ENCODE data around the gene BCAM.
"Not testable (repeated sequence)": the region's sequence is repeated elsewhere in the genome, so short reads cannot be mapped to it uniquely, and the experiment has no call there.

BCAM gene

DNA sequence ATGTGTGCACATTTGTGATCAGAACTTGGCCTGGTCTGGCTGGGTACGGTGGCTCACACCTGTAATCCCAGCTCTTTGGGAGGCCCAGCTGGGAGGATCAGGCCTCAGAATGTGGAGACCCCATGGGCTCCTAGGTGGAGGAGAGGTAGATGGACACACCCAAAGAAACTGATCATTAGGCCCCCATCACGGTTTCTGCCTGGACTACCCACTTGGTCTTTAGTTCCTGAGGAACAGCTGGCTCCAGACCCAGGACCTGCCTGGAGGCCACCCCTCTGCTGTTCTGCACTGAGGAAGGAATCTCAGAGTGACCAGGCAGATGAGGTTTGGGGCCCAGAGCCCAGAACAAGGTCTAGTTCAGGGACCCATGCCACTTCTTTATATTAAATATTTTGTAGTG is 29.8 kb upstream of the BCAM start:
- Histone ChIP-seq H3K9me3 (ENCODE audit: control extremely low read depth in 1 of 5, control insufficient read depth in 4 of 5, insufficient read depth in 2 of 5, low read depth in 1 of 5, low read length in 4 of 5) (no peaks in the 10 kb centered on the region), H3K4me3 (ENCODE audit: control insufficient read depth in 1 of 7, extremely low read depth in 1 of 7, insufficient read depth in 4 of 7, low read depth in 2 of 7, low read length in 6 of 7) (no peak overlapping the region), H3K36me3 (ENCODE audit: control insufficient read depth in 4 of 4, insufficient read depth in 4 of 4, low read length in 3 of 4) (no peaks in the 10 kb centered on the region), H3K4me1 (ENCODE audit: control extremely low read depth in 1 of 4, control insufficient read depth in 4 of 4, insufficient read depth in 4 of 4, low read length in 3 of 4) (peaks cover 0 to 8% (median 6%) of the 10 kb centered on the region in 4 experiments), H3K27me3 (replicated peaks in 2 of 5; ENCODE audit: control insufficient read depth in 4 of 5, insufficient read depth in 5 of 5, low read length in 4 of 5) (peaks cover 0 to 2% (median 0%) of the 10 kb centered on the region in 5 experiments), H3K27ac (ENCODE audit: insufficient read depth in 1 of 2, low read depth in 1 of 2, low read length in 2 of 2, poor library complexity in 1 of 2, severe bottlenecking in 2 of 2) (no peak overlapping the region)
- WGBS (ENCODE audit: insufficient coverage): 95% methylated on average over 2 of the region's 2 CpGs
- ChIA-PET POLR2A (interaction anchor here (1.0 kb wide), 1 partner anchor 111 kb away, joined by 3 read pairs; no protein-coding TSS in a partner anchor), CTCF (interaction anchor here (1.0 to 13.3 kb wide), 3 partner anchors 8 to 90 kb away, joined by 4 to 138 read pairs (median 4); no protein-coding TSS in a partner anchor)
- DNase-seq: no peak

DNA sequence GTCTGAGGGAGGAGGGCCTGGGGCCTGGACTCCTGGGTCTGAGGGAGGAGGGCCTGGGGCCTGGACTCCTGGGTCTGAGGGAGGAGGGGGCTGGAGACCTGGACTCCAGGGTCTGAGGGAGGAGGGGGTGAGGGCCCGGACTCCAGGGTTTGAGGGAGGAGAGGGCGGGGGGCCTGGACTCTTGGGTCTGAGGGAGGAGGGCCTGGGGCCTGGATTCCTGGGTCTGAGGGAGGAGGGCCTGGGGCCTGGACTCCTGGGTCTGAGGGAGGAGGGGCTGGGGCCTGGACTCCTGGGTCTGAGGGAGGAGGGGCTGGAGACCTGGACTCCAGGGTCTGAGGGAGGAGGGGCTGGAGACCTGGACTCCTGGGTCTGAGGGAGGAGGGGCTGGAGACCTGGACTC is 27.2 kb upstream of the BCAM start:
- H3K4me3 ChIP-seq (ENCODE audit: control insufficient read depth in 1 of 7, extremely low read depth in 1 of 7, insufficient read depth in 4 of 7, low read depth in 2 of 7, low read length in 6 of 7); H3K9me3 ChIP-seq (ENCODE audit: control extremely low read depth in 1 of 5, control insufficient read depth in 4 of 5, insufficient read depth in 2 of 5, low read depth in 1 of 5, low read length in 4 of 5); H3K27ac ChIP-seq (ENCODE audit: insufficient read depth in 1 of 2, low read depth in 1 of 2, low read length in 2 of 2, poor library complexity in 1 of 2, severe bottlenecking in 2 of 2); DNase-seq; POLR2A ChIA-PET; H3K27me3 ChIP-seq (replicated peaks in 2 of 5; ENCODE audit: control insufficient read depth in 4 of 5, insufficient read depth in 5 of 5, low read length in 4 of 5); H3K36me3 ChIP-seq (ENCODE audit: control insufficient read depth in 4 of 4, insufficient read depth in 4 of 4, low read length in 3 of 4): not testable (repeated sequence)
- peaks cover 0 to 15% (median 11%) of the 10 kb centered on the region in 4 experiments for H3K4me1 ChIP-seq (ENCODE audit: control extremely low read depth in 1 of 4, control insufficient read depth in 4 of 4, insufficient read depth in 4 of 4, low read length in 3 of 4)
- CTCF ChIA-PET: interaction anchor here (1.5 to 3.7 kb wide), 3 partner anchors 10 to 58 kb away, joined by 3 to 19 read pairs (median 15); partner anchors contain the start of gene BCAM
- 90% methylated on average over 2 of the region's 2 CpGs for WGBS (ENCODE audit: insufficient coverage)

GRCh38 chr19:44782729-44783128 is 26.2 kb upstream of the BCAM start:
- Histone ChIP-seq H3K4me1 (ENCODE audit: control extremely low read depth in 1 of 4, control insufficient read depth in 4 of 4, insufficient read depth in 4 of 4, low read length in 3 of 4) (peaks cover 0 to 14% (median 10%) of the 10 kb centered on the region in 4 experiments), H3K36me3 (ENCODE audit: control insufficient read depth in 4 of 4, insufficient read depth in 4 of 4, low read length in 3 of 4) (no peaks in the 10 kb centered on the region), H3K27ac (ENCODE audit: insufficient read depth in 1 of 2, low read depth in 1 of 2, low read length in 2 of 2, poor library complexity in 1 of 2, severe bottlenecking in 2 of 2) (no peak overlapping the region), H3K27me3 (replicated peaks in 2 of 5; ENCODE audit: control insufficient read depth in 4 of 5, insufficient read depth in 5 of 5, low read length in 4 of 5) (peaks cover 0 to 2% (median 0%) of the 10 kb centered on the region in 5 experiments), H3K9me3 (ENCODE audit: control extremely low read depth in 1 of 5, control insufficient read depth in 4 of 5, insufficient read depth in 2 of 5, low read depth in 1 of 5, low read length in 4 of 5) (no peaks in the 10 kb centered on the region), H3K4me3 (ENCODE audit: control insufficient read depth in 1 of 7, extremely low read depth in 1 of 7, insufficient read depth in 4 of 7, low read depth in 2 of 7, low read length in 6 of 7) (no peak overlapping the region)
- 100% methylated on average over 2 of the region's 5 CpGs for WGBS (ENCODE audit: insufficient coverage)
- ChIA-PET CTCF (interaction anchor here (0.9 to 3.7 kb wide), 9 partner anchors 9 to 70 kb away, joined by 3 to 32 read pairs (median 6); partner anchors contain the start of gene BCAM), POLR2A (no interaction called here)
- DNase-seq: no peak

DNA sequence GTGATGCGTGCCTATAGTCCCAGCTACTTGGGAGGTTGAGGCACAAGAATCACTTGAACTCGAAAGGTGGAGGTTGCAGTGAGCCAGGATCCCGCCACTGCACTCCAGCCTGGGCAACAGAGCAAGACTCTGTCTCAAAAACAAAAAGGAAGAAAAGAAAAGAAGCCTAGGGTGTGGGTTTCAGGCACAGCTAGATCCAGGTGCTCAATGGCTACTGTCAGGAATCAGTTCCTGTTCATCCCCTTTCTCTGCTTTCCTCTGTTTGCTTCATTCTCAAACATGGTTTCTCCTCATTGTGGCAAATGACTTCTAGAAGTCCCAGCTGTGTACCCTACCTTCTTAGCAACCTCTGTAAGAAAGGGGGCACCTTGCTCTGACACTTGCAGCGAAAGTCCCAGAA is 25.4 kb upstream of the BCAM start:
- Histone ChIP-seq H3K9me3 (ENCODE audit: control extremely low read depth in 1 of 5, control insufficient read depth in 4 of 5, insufficient read depth in 2 of 5, low read depth in 1 of 5, low read length in 4 of 5) (no peaks in the 10 kb centered on the region), H3K36me3 (ENCODE audit: control insufficient read depth in 4 of 4, insufficient read depth in 4 of 4, low read length in 3 of 4) (no peaks in the 10 kb centered on the region), H3K27me3 (replicated peaks in 2 of 5; ENCODE audit: control insufficient read depth in 4 of 5, insufficient read depth in 5 of 5, low read length in 4 of 5) (no peaks in the 10 kb centered on the region), H3K4me3 (ENCODE audit: control insufficient read depth in 1 of 7, extremely low read depth in 1 of 7, insufficient read depth in 4 of 7, low read depth in 2 of 7, low read length in 6 of 7) (no peak overlapping the region), H3K4me1 (ENCODE audit: control extremely low read depth in 1 of 4, control insufficient read depth in 4 of 4, insufficient read depth in 4 of 4, low read length in 3 of 4) (peaks cover 0 to 11% (median 9%) of the 10 kb centered on the region in 4 experiments), H3K27ac (ENCODE audit: insufficient read depth in 1 of 2, low read depth in 1 of 2, low read length in 2 of 2, poor library complexity in 1 of 2, severe bottlenecking in 2 of 2) (no peak overlapping the region)
- POLR2A ChIA-PET: interaction anchor here (0.6 kb wide), 1 partner anchor 43 kb away, joined by 3 read pairs; no protein-coding TSS in a partner anchor
- CTCF ChIA-PET: interaction anchor here (0.6 to 3.7 kb wide), 21 partner anchors 9 to 200 kb away, joined by 3 to 32 read pairs (median 6); partner anchors contain the start of gene BCAM
- 95% methylated on average over 3 of the region's 4 CpGs for WGBS (ENCODE audit: insufficient coverage)
- no peak for DNase-seq

DNA sequence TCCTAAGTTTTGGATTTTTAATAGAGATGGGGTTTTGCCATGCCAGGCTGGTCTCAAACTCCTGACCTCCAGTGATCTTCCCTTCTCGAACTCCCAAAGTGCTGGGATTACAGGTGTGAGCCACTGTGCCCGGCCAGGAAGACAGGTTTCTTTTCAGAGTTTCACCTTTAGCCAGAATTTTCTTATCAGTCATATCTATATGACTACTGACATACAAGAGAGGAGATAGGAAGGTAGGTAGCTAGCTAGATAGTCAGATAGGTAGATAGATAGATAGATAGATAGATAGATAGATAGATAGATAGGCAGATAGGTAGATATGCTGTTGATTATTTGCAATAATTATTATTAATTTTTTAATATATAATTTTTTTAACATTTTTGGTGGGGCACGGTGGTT is 23.6 kb upstream of the BCAM start:
- H3K4me1 ChIP-seq (ENCODE audit: control extremely low read depth in 1 of 4, control insufficient read depth in 4 of 4, insufficient read depth in 4 of 4, low read length in 3 of 4): peaks cover 0 to 11% (median 9%) of the 10 kb centered on the region in 4 experiments
- H3K27ac ChIP-seq (ENCODE audit: insufficient read depth in 1 of 2, low read depth in 1 of 2, low read length in 2 of 2, poor library complexity in 1 of 2, severe bottlenecking in 2 of 2): no peak overlapping the region
- DNase-seq: no peak
- H3K36me3 ChIP-seq (ENCODE audit: control insufficient read depth in 4 of 4, insufficient read depth in 4 of 4, low read length in 3 of 4): no peaks in the 10 kb centered on the region
- no peak overlapping the region for H3K4me3 ChIP-seq (ENCODE audit: control insufficient read depth in 1 of 7, extremely low read depth in 1 of 7, insufficient read depth in 4 of 7, low read depth in 2 of 7, low read length in 6 of 7)
- no peaks in the 10 kb centered on the region for H3K9me3 ChIP-seq (ENCODE audit: control extremely low read depth in 1 of 5, control insufficient read depth in 4 of 5, insufficient read depth in 2 of 5, low read depth in 1 of 5, low read length in 4 of 5)
- no peaks in the 10 kb centered on the region for H3K27me3 ChIP-seq (replicated peaks in 2 of 5; ENCODE audit: control insufficient read depth in 4 of 5, insufficient read depth in 5 of 5, low read length in 4 of 5)
- POLR2A ChIA-PET: no interaction called here
- 67% methylated on average over 1 of the region's 3 CpGs for WGBS (ENCODE audit: insufficient coverage)
- CTCF ChIA-PET: interaction anchor here (0.7 to 3.6 kb wide), 21 partner anchors 11 to 131 kb away, joined by 3 to 15 read pairs (median 5); partner anchors contain the start of gene BCAM

DNA sequence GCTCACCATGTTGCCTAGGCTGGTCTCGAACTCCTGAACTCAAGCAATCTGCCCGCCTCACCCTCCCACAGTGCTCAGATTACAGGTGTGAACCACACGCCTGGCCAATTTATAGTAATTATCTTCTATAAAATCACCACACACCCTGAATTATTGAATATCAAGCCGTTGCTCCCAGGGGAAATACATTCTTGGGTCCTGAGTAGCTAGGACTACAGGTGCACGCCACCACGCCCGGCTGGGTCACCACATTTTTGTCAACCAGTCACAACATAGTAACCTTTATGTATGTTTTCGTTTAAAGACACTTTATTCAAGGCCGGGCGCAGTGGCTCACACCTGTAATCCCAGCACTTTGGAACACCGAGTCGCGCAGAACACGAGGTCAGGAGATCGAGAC is 22.9 kb upstream of the BCAM start:
- ChIA-PET POLR2A (interaction anchor here (0.7 kb wide), 1 partner anchor 163 kb away, joined by 5 read pairs; no protein-coding TSS in a partner anchor), CTCF (interaction anchor here (0.6 to 2.5 kb wide), 7 partner anchors 12 to 23 kb away, joined by 3 to 12 read pairs (median 5); partner anchors contain the start of gene BCAM)
- DNase-seq: no peak

GRCh38 chr19:44788971-44789370 is 19.9 kb upstream of the BCAM start:
- H3K4me3 ChIP-seq (ENCODE audit: control insufficient read depth in 1 of 7, extremely low read depth in 1 of 7, insufficient read depth in 4 of 7, low read depth in 2 of 7, low read length in 6 of 7): no peak overlapping the region
- H3K36me3 ChIP-seq (ENCODE audit: control insufficient read depth in 4 of 4, insufficient read depth in 4 of 4, low read length in 3 of 4): no peaks in the 10 kb centered on the region
- 97% methylated on average over 5 of the region's 6 CpGs for WGBS (ENCODE audit: insufficient coverage)
- no peaks in the 10 kb centered on the region for H3K27me3 ChIP-seq (replicated peaks in 2 of 5; ENCODE audit: control insufficient read depth in 4 of 5, insufficient read depth in 5 of 5, low read length in 4 of 5)
- peaks cover 0 to 9% (median 6%) of the 10 kb centered on the region in 4 experiments for H3K4me1 ChIP-seq (ENCODE audit: control extremely low read depth in 1 of 4, control insufficient read depth in 4 of 4, insufficient read depth in 4 of 4, low read length in 3 of 4)
- POLR2A ChIA-PET: no interaction called here
- CTCF ChIA-PET: interaction anchor here (0.6 to 1.9 kb wide), 4 partner anchors 9 to 138 kb away, joined by 3 to 5 read pairs (median 3); no protein-coding TSS in a partner anchor
- no peak overlapping the region for H3K27ac ChIP-seq (ENCODE audit: insufficient read depth in 1 of 2, low read depth in 1 of 2, low read length in 2 of 2, poor library complexity in 1 of 2, severe bottlenecking in 2 of 2)
- H3K9me3 ChIP-seq (ENCODE audit: control extremely low read depth in 1 of 5, control insufficient read depth in 4 of 5, insufficient read depth in 2 of 5, low read depth in 1 of 5, low read length in 4 of 5): no peaks in the 10 kb centered on the region
- no peak for DNase-seq

More for the DNA sequence above, 22.9 kb upstream of the BCAM start:
- Histone ChIP-seq H3K27ac (ENCODE audit: insufficient read depth in 1 of 2, low read depth in 1 of 2, low read length in 2 of 2, poor library complexity in 1 of 2, severe bottlenecking in 2 of 2) (no peak overlapping the region), H3K9me3 (ENCODE audit: control extremely low read depth in 1 of 5, control insufficient read depth in 4 of 5, insufficient read depth in 2 of 5, low read depth in 1 of 5, low read length in 4 of 5) (no peaks in the 10 kb centered on the region), H3K4me3 (ENCODE audit: control insufficient read depth in 1 of 7, extremely low read depth in 1 of 7, insufficient read depth in 4 of 7, low read depth in 2 of 7, low read length in 6 of 7) (no peak overlapping the region), H3K36me3 (ENCODE audit: control insufficient read depth in 4 of 4, insufficient read depth in 4 of 4, low read length in 3 of 4) (no peaks in the 10 kb centered on the region), H3K4me1 (ENCODE audit: control extremely low read depth in 1 of 4, control insufficient read depth in 4 of 4, insufficient read depth in 4 of 4, low read length in 3 of 4) (peaks cover 0 to 11% (median 9%) of the 10 kb centered on the region in 4 experiments), H3K27me3 (replicated peaks in 2 of 5; ENCODE audit: control insufficient read depth in 4 of 5, insufficient read depth in 5 of 5, low read length in 4 of 5) (no peaks in the 10 kb centered on the region)
- WGBS (ENCODE audit: insufficient coverage): 98% methylated on average over 11 of the region's 15 CpGs
